Fibroblast of gingiva (primary cell): ENCODE results near the gene MET.

ENCODE experiments used
- DNase-seq: peaks from one replicate; pipeline ENCODE4 v3.0.0-alpha.2; 2011; ENCODE audit warnings: low read depth

The MET gene

GRCh38 chr7:116665332-116665996 lies 6.5 kb upstream of the MET start:
- DNase-seq: peak; percentile 6

GRCh38 chr7:116669769-116670168 lies 2.2 kb upstream of the MET start:
- DNase-seq: no peak

- DNase-seq: no peak
Measured at GRCh38 chr7:116670409-116671015, 1.5 kb upstream of the MET start.

GRCh38 chr7:116671111-116671510 lies 885 bp upstream of the MET start:
- DNase-seq: no peak

- DNase-seq: no peak
Measured at GRCh38 chr7:116672596-116673456, 830 bp downstream of the MET start.

- no peak for DNase-seq
Measured at GRCh38 chr7:116673457-116673865, 1.5 kb downstream of the MET start.

- DNase-seq: peak; percentile 17
Measured at GRCh38 chr7:116674508-116675173, 2.6 kb downstream of the MET start.

GRCh38 chr7:116675812-116676355 lies 3.9 kb downstream of the MET start:
- DNase-seq: no peak

- DNase-seq: no peak
Measured at GRCh38 chr7:116678780-116679179, 6.8 kb downstream of the MET start.

GRCh38 chr7:116679500-116679899 lies 7.5 kb downstream of the MET start:
- no peak for DNase-seq

- DNase-seq: no peak
Measured at GRCh38 chr7:116683786-116684185, 11.8 kb downstream of the MET start.

GRCh38 chr7:116686033-116686432 lies 14.0 kb downstream of the MET start:
- DNase-seq: no peak

- DNase-seq: no peak
Measured at GRCh38 chr7:116686812-116687419, 14.9 kb downstream of the MET start.

- DNase-seq: peak; percentile 36
Measured at GRCh38 chr7:116687801-116688201, 15.8 kb downstream of the MET start.

GRCh38 chr7:116689790-116690259 lies 17.8 kb downstream of the MET start:
- no peak for DNase-seq

- DNase-seq: no peak
Measured at GRCh38 chr7:116691664-116692063, 19.7 kb downstream of the MET start.

- no peak for DNase-seq
Measured at GRCh38 chr7:116692401-116693308, 20.7 kb downstream of the MET start.

GRCh38 chr7:116696707-116697106 lies 24.7 kb downstream of the MET start:
- DNase-seq: no peak

- DNase-seq: no peak
Measured at GRCh38 chr7:116697152-116697551, 25.2 kb downstream of the MET start.

GRCh38 chr7:116697761-116698160 lies 25.8 kb downstream of the MET start:
- no peak for DNase-seq

GRCh38 chr7:116698396-116698795 lies 26.4 kb downstream of the MET start:
- no peak for DNase-seq
